HEK293T (cell line): ENCODE data around the gene IL18R1.

Experiments
- CTCF ChIA-PET: fragments of 350-600 bp; formaldehyde crosslinking; extraction: SDS; loops from one replicate; lab custom pipeline; 2021; ENCODE audit warnings: antibody characterized with exemption, inconsistent platforms; lab: Yijun Ruan, JAX
- POLR2A ChIA-PET: fragments of 350-600 bp; formaldehyde crosslinking; extraction: SDS; loops from one replicate; lab custom pipeline; 2020; ENCODE audit warnings: antibody characterized with exemption, inconsistent platforms; lab: Yijun Ruan, JAX
- DNase-seq: peaks from one replicate; pipeline ENCODE4 v3.0.0; 2012; ENCODE audit warnings: mixed read lengths; ENCODE audit errors: extremely low spot score
- ARNT ChIP-seq: fragments of 450-650 bp; IDR thresholded peaks from 2 replicates; pipeline ENCODE4 v1.6.1; 2017; ENCODE audit warnings: mild to moderate bottlenecking
- BHLHE40 ChIP-seq: fragments of 450-650 bp; IDR thresholded peaks from 2 replicates; pipeline ENCODE4 v1.6.1; 2016; ENCODE audit warnings: mild to moderate bottlenecking, moderate library complexity, borderline replicate concordance
- CTBP1 ChIP-seq: fragments of 450-650 bp; IDR thresholded peaks from 2 replicates; pipeline ENCODE4 v1.6.1; 2016; ENCODE audit warnings: borderline replicate concordance
- ELF4 ChIP-seq: fragments of 450-650 bp; IDR thresholded peaks from 2 replicates; pipeline ENCODE4 v1.6.1; 2017; ENCODE audit warnings: antibody characterized with exemption
- FOXA1 ChIP-seq: fragments of 450-650 bp; IDR thresholded peaks from 2 replicates; pipeline ENCODE4 v1.6.1; 2016; ENCODE audit warnings: mild to moderate bottlenecking
- FOXK2 ChIP-seq: fragments of 450-650 bp; IDR thresholded peaks from 2 replicates; pipeline ENCODE4 v1.6.1; 2016; ENCODE audit warnings: mild to moderate bottlenecking
- FOXM1 ChIP-seq: fragments of 450-650 bp; IDR thresholded peaks from 2 replicates; pipeline ENCODE4 v1.6.1; 2017; ENCODE audit warnings: mild to moderate bottlenecking, borderline replicate concordance
- HDGF ChIP-seq: fragments of 450-650 bp; IDR thresholded peaks from 2 replicates; pipeline ENCODE4 v1.6.1; 2017; ENCODE audit warnings: antibody characterized with exemption, borderline replicate concordance
- L3MBTL2 ChIP-seq: fragments of 450-650 bp; conservative IDR thresholded peaks from 2 replicates; pipeline ENCODE4 v1.6.1; 2016; ENCODE audit warnings: mild to moderate bottlenecking
- LEF1 ChIP-seq: fragments of 450-650 bp; IDR thresholded peaks from 2 replicates; pipeline ENCODE4 v1.6.1; 2017; ENCODE audit warnings: mild to moderate bottlenecking, borderline replicate concordance
- NFRKB ChIP-seq: fragments of 450-650 bp; IDR thresholded peaks from 2 replicates; pipeline ENCODE4 v1.6.1; 2016; ENCODE audit warnings: mild to moderate bottlenecking, moderate library complexity
- PKNOX1 ChIP-seq: fragments of 450-650 bp; IDR thresholded peaks from 2 replicates; pipeline ENCODE4 v1.6.1; 2016
- SP1 ChIP-seq: fragments of 450-650 bp; IDR thresholded peaks from 2 replicates; pipeline ENCODE4 v1.6.1; 2017
- SUZ12 ChIP-seq: fragments of 450-650 bp; IDR thresholded peaks from 2 replicates; pipeline ENCODE4 v1.6.1; 2016; ENCODE audit warnings: mild to moderate bottlenecking
- TARDBP ChIP-seq: fragments of 450-650 bp; IDR thresholded peaks from 2 replicates; pipeline ENCODE4 v1.6.1; 2016
- ZNF384 ChIP-seq: fragments of 450-650 bp; IDR thresholded peaks from 2 replicates; pipeline ENCODE4 v1.6.1; 2016

IL18R1 gene

GRCh38 chr2:102432386-102432785 is 76.8 kb downstream of the IL18R1 start:
- no peak for DNase-seq
- ChIA-PET CTCF (no interaction called here), POLR2A (no interaction called here)
- TF ChIP-seq ELF4, result no peak
- no peak for TF ChIP-seq LEF1
- no peak for TF ChIP-seq HDGF
- no peak for TF ChIP-seq TARDBP
- TF ChIP-seq BHLHE40, result no peak
- TF ChIP-seq FOXK2, result no peak
- TF ChIP-seq CTBP1, result no peak
- no peak for TF ChIP-seq PKNOX1
- TF ChIP-seq SUZ12, result no peak
- no peak for TF ChIP-seq L3MBTL2
- no peak for TF ChIP-seq FOXM1
- TF ChIP-seq FOXA1, result no peak
- no peak for TF ChIP-seq NFRKB

- DNase-seq, result no peak
- no peak for TF ChIP-seq PKNOX1
- POLR2A ChIA-PET, result no interaction called here
- CTCF ChIA-PET, result no interaction called here
Observed at GRCh38 chr2:102433973-102434654, 78.5 kb downstream of the IL18R1 start.

GRCh38 chr2:102434655-102435381 is 79.2 kb downstream of the IL18R1 start:
- DNase-seq, result no peak
- TF ChIP-seq FOXM1, result no peak
- no peak for TF ChIP-seq HDGF
- no peak for TF ChIP-seq SP1
- no peak for TF ChIP-seq TARDBP
- TF ChIP-seq ELF4, result no peak
- no peak for TF ChIP-seq L3MBTL2
- TF ChIP-seq CTBP1, result no peak
- no peak for TF ChIP-seq ZNF384
- no peak for TF ChIP-seq SUZ12
- no peak for TF ChIP-seq LEF1
- no peak for TF ChIP-seq FOXA1
- TF ChIP-seq BHLHE40, result no peak
- ChIA-PET POLR2A (no interaction called here), CTCF (no interaction called here)

- TF ChIP-seq CTBP1, result no peak
- TF ChIP-seq PKNOX1, result no peak
- no peak for TF ChIP-seq FOXM1
- no peak for TF ChIP-seq ELF4
- no peak for TF ChIP-seq NFRKB
- no peak for TF ChIP-seq TARDBP
- TF ChIP-seq ZNF384, result no peak
- no peak for TF ChIP-seq BHLHE40
- no peak for TF ChIP-seq SUZ12
- TF ChIP-seq SP1, result no peak
- TF ChIP-seq HDGF, result no peak
- no peak for TF ChIP-seq L3MBTL2
- TF ChIP-seq FOXA1, result no peak
- TF ChIP-seq LEF1, result no peak
- POLR2A ChIA-PET, result no interaction called here
- no peak for DNase-seq
- CTCF ChIA-PET, result no interaction called here
Observed at GRCh38 chr2:102435741-102436140, 80.1 kb downstream of the IL18R1 start.

- TF ChIP-seq HDGF (no peak), ZNF384 (no peak), SUZ12 (no peak)
- ChIA-PET POLR2A (no interaction called here), CTCF (no interaction called here)
- no peak for DNase-seq
Observed at GRCh38 chr2:102436323-102436722, 80.7 kb downstream of the IL18R1 start.

- TF ChIP-seq LEF1, result no peak
- no peak for TF ChIP-seq ZNF384
- no peak for TF ChIP-seq SUZ12
- no peak for TF ChIP-seq FOXM1
- no peak for TF ChIP-seq ELF4
- no peak for TF ChIP-seq CTBP1
- TF ChIP-seq L3MBTL2, result no peak
- TF ChIP-seq SP1, result no peak
- TF ChIP-seq ARNT, result no peak
- TF ChIP-seq BHLHE40, result no peak
- no peak for TF ChIP-seq FOXK2
- no peak for TF ChIP-seq NFRKB
- no peak for TF ChIP-seq FOXA1
- TF ChIP-seq TARDBP, result no peak
- no peak for TF ChIP-seq PKNOX1
- TF ChIP-seq HDGF, result no peak
- DNase-seq, result no peak
- POLR2A ChIA-PET, result no interaction called here
- CTCF ChIA-PET, result no interaction called here
Observed at GRCh38 chr2:102437122-102437521, 81.5 kb downstream of the IL18R1 start.
